Liver (tissue), 3 donors: ENCODE measurements around the gene OR8B8.
"Not testable (repeated sequence)": the region's sequence is repeated elsewhere in the genome, so short reads cannot be mapped to it uniquely, and the experiment has no call there.

Source experiments
- CTCF ChIP-seq: fragments of 150-350 bp; IDR thresholded peaks from 2 replicates; pipeline ENCODE4 v1.5.1; 2017; ENCODE audit warnings: improper control_type of control experiment, low read depth, low read length; ENCODE audit not compliant: missing input control
- FOXA1 ChIP-seq: IDR thresholded peaks from 2 replicates; pipeline ENCODE4 v1.6.1; 2016; ENCODE audit warnings: antibody characterized with exemption
- GABPA ChIP-seq, 2 donors: IDR thresholded peaks in 1 of 2; conservative IDR thresholded peaks in 1 of 2; 2 replicates each; pipeline ENCODE4 v1.6.1; 2016; ENCODE audit warnings: antibody characterized with exemption in 2 of 2, mild to moderate bottlenecking in 1 of 2, moderate library complexity in 1 of 2
- HNF4A ChIP-seq, 2 donors: conservative IDR thresholded peaks; 2 replicates each; pipeline ENCODE4 v1.6.1; 2016; ENCODE audit warnings: antibody characterized with exemption in 2 of 2, mild to moderate bottlenecking in 2 of 2
- JUND ChIP-seq, 2 donors: IDR thresholded peaks; 2 replicates each; pipeline ENCODE4 v1.6.1; 2016; ENCODE audit warnings: antibody characterized with exemption in 2 of 2
- MAX ChIP-seq: IDR thresholded peaks from 2 replicates; pipeline ENCODE4 v1.6.1; 2016; ENCODE audit warnings: antibody characterized with exemption
- RAD21 ChIP-seq, 2 donors: IDR thresholded peaks; 2 replicates each; pipeline ENCODE4 v1.6.1; 2016; ENCODE audit warnings: antibody characterized with exemption in 2 of 2, mild to moderate bottlenecking in 2 of 2
- REST ChIP-seq: IDR thresholded peaks from 2 replicates; pipeline ENCODE4 v1.6.1; 2016; ENCODE audit warnings: antibody characterized with exemption, mild to moderate bottlenecking
- SP1 ChIP-seq: IDR thresholded peaks from 2 replicates; pipeline ENCODE4 v1.6.1; 2018; ENCODE audit warnings: antibody characterized with exemption, mild to moderate bottlenecking
- TAF1 ChIP-seq: conservative IDR thresholded peaks from 2 replicates; pipeline ENCODE4 v1.6.1; 2016; ENCODE audit warnings: antibody characterized with exemption, mild to moderate bottlenecking
- YY1 ChIP-seq: IDR thresholded peaks from 2 replicates; pipeline ENCODE4 v1.6.1; 2016; ENCODE audit warnings: antibody characterized with exemption, mild to moderate bottlenecking
- ZBTB33 ChIP-seq: IDR thresholded peaks from 2 replicates; pipeline ENCODE4 v1.6.1; 2016; ENCODE audit warnings: antibody characterized with exemption
- donor health status: healthy.
- donor health status: healthy.

DNA sequence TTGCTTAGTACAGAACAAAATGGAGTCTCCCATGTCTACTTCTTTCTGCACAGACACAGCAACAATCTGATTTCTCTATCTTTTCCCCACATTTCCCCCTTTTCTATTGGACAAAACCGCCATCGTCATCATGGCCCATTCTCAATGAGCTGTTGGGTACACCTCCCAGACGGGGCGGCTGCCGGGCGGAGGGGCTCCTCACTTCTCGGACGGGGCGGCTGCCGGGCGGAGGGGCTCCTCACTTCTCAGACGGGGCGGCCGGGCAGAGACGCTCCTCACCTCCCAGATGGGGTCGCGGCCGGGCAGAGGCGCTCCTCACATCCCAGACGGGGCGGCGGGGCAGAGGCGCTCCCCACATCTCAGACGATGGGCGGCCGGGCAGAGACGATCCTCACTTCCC is 42.3 kb downstream of the OR8B8 start:
- TF ChIP-seq CTCF; REST; ZBTB33; SP1; TAF1; FOXA1; GABPA (IDR thresholded peaks at IDR 0.05 in 1 of 2, conservative IDR thresholded peaks at IDR 0.05 in 1 of 2); JUND (IDR thresholded peaks at IDR 0.05); MAX; YY1; HNF4A (conservative IDR thresholded peaks at IDR 0.05); RAD21 (IDR thresholded peaks at IDR 0.05): not testable (repeated sequence)
